ENCODE measurements around the gene PARD6G.

DNA sequence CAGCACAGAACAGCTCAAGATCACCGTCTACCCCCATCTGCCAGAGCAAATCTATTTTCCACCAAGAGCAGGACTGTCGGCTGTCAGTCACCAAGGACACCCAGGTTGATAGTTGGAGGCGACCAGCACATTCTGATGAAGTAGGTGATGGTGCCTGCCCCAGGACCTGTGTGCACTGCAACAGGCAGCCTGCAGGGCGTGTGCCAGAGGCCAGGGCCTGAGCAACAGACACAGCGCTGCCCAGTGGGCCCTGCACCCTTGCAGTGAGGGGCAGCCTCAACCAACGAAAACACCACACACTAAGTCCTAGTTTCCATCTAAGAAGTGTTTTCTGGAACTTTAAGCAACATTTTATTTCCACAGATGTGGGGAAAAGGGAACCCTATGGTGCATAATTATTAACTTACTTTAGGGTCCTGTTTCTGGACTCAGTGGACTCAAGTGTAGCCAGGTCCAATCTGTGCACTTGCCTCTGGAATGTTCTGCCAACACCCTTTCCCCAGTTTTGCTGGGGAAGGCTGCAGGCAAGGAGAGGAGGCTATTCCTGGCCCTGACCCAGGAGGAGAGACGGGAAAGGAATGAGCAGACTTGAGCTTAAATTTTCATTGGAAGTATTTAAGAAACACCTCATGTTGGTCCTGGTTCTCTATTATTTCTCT, 76.8 kb downstream of the PARD6G start:
- TF ChIP-seq POLR2AphosphoS5 (IDR thresholded peaks at IDR 0.05) = no peak
- no peak for TF ChIP-seq CTCF (IDR thresholded peaks at IDR 0.05)
- no peak for TF ChIP-seq POLR2A (IDR thresholded peaks at IDR 0.05)
